ENCODE measurements around the gene ADGRA3. TPM values are rescaled to one million over a fixed set of nuclear protein-coding genes. Genes with fewer than 3 reads are reported as not detected.

The ADGRA3 gene
- total RNA-seq, 1 donor from 2014 or later: 15.8 TPM

GRCh38 chr4:22502895-22503814 lies 12.7 kb downstream of the ADGRA3 start:
- Histone ChIP-seq H3K27me3 (ENCODE audit: low read depth) (no peaks in the 10 kb centered on the region), H3K4me1 (no peaks in the 10 kb centered on the region), H3K27ac (no peak overlapping the region), H3K9me3 (no peaks in the 10 kb centered on the region), H3K36me3 (no peaks in the 10 kb centered on the region), H3K4me3 (no peak overlapping the region)
- ATAC-seq (peak in 1 of 2 donors; percentile 18), DNase-seq (no peak)
- TF ChIP-seq CTCF (IDR thresholded peaks at IDR 0.05): no peak
- intact Hi-C loops (cut with DNase I): no loop called here

- intact Hi-C loops (cut with DNase I): no loop called here
- Histone ChIP-seq H3K4me3 (no peak overlapping the region), H3K9me3 (no peaks in the 10 kb centered on the region), H3K4me1 (no peaks in the 10 kb centered on the region), H3K36me3 (no peaks in the 10 kb centered on the region), H3K27ac (no peak overlapping the region), H3K27me3 (ENCODE audit: low read depth) (no peaks in the 10 kb centered on the region)
- TF ChIP-seq CTCF (IDR thresholded peaks at IDR 0.05): no peak
- ATAC-seq (no peak), DNase-seq (no peak)
Observed at GRCh38 chr4:22501715-22502095, 14.2 kb downstream of the ADGRA3 start.

DNA sequence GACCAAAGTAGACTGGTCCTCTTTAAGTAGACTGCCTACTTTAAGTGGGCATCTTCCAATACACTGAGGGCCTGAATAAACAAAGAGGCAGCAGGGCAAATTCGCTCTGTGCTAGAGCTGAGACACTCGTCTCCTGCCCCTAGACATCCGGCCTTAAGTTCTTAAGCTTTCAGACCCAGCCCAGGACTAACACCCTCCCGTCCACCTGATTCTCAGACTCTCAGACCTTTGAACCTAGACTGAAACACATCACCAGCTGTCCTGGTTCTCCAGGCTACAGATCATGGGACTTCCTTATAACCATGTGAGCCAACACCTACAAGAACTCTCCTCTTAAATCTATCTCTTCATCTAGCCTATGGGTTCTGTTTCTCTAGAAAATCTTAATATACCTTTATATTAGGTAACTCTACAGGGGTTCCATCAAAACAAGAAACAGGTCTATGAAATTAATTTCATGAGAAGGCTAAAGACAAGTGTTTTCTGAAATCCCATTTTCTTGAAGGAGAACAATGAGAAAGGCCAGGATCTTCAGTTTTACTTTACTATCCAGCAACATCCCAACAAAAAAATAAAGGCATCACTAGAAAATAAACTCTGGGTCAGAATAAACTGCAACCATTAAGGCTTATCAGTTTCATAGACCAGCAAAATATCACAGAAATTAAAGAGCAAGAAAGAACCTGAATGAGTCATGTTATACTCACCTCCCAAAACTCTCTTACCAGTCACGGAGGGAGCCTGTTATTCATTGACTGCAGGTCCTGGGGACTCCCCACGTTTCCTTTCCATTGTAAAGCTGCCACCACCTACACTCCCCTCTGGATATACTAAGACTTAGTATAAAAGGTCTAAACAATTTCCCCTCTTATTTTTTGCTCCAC lies 14.8 kb downstream of the ADGRA3 start:
- H3K27ac ChIP-seq: peak overlapping the region; percentile 66
- no peaks in the 10 kb centered on the region for H3K36me3 ChIP-seq
- DNase-seq (no peak), ATAC-seq (peak; percentile 50 to 79)
- intact Hi-C loops (cut with DNase I): no loop called here
- no peaks in the 10 kb centered on the region for H3K27me3 ChIP-seq (ENCODE audit: low read depth)
- no peak for TF ChIP-seq CTCF (IDR thresholded peaks at IDR 0.05)
- H3K9me3 ChIP-seq: no peaks in the 10 kb centered on the region
- H3K4me3 ChIP-seq: no peak overlapping the region
- no peaks in the 10 kb centered on the region for H3K4me1 ChIP-seq

- intact Hi-C loops (cut with DNase I): no loop called here
- no peaks in the 10 kb centered on the region for H3K36me3 ChIP-seq
- no peak for TF ChIP-seq CTCF (IDR thresholded peaks at IDR 0.05)
- no peaks in the 10 kb centered on the region for H3K4me1 ChIP-seq
- H3K27me3 ChIP-seq (ENCODE audit: low read depth): no peaks in the 10 kb centered on the region
- H3K27ac ChIP-seq: peak overlapping the region; percentile 66
- ATAC-seq (peak; percentile 67 to 83), DNase-seq (no peak)
- H3K4me3 ChIP-seq: no peak overlapping the region
- no peaks in the 10 kb centered on the region for H3K9me3 ChIP-seq
Observed at GRCh38 chr4:22500128-22500611, 15.7 kb downstream of the ADGRA3 start.

DNA sequence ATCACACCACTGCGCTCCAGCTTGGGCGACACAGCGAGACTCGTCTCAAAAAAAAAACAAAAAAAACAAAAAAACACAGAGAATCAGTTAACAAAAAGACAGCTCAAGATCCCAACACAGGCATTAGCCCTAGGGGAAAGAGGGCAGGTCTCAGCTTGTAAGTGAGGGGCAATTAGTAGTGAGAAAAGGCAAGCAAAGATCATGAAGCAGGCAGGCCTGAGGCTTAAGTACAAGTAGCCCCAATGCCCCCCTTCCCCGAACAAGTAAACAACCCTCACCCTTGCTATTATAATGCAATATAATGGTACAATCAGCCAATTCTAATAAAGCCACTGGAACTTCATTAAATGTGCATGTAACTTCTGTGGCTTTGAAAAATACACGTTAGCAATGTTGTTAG lies 17.0 kb downstream of the ADGRA3 start:
- intact Hi-C loops (cut with DNase I): no loop called here
- Histone ChIP-seq H3K36me3 (no peaks in the 10 kb centered on the region), H3K9me3 (no peaks in the 10 kb centered on the region), H3K4me1 (no peaks in the 10 kb centered on the region), H3K27me3 (ENCODE audit: low read depth) (no peaks in the 10 kb centered on the region), H3K4me3 (no peak overlapping the region), H3K27ac (no peak overlapping the region)
- ATAC-seq (no peak), DNase-seq (no peak)
- no peak for TF ChIP-seq CTCF (IDR thresholded peaks at IDR 0.05)

Data from lower lobe of right lung (tissue), 2 donors.